ENCODE data around the gene MCC.

Gene MCC

GRCh38 chr5:113240951-113241726, 247.1 kb downstream of the MCC start:
- DNase-seq, result no peak

- no peak for DNase-seq
Observed at GRCh38 chr5:113240032-113240431, 248.2 kb downstream of the MCC start.

GRCh38 chr5:113237893-113238292, 250.4 kb downstream of the MCC start:
- no peak for DNase-seq

GRCh38 chr5:113236536-113237288, 251.5 kb downstream of the MCC start:
- no peak for DNase-seq

- no peak for DNase-seq
Observed at GRCh38 chr5:113235884-113236283, 252.4 kb downstream of the MCC start.

GRCh38 chr5:113234546-113234945, 253.7 kb downstream of the MCC start:
- no peak for DNase-seq

GRCh38 chr5:113233606-113234005, 254.6 kb downstream of the MCC start:
- no peak for DNase-seq

- DNase-seq, result no peak
Observed at GRCh38 chr5:113232667-113233066, 255.6 kb downstream of the MCC start.

GRCh38 chr5:113232221-113232620, 256.0 kb downstream of the MCC start:
- no peak for DNase-seq

GRCh38 chr5:113231653-113232000, 256.6 kb downstream of the MCC start:
- no peak for DNase-seq

GRCh38 chr5:113230711-113231652, 257.3 kb downstream of the MCC start:
- no peak for DNase-seq

- no peak for DNase-seq
Observed at GRCh38 chr5:113227798-113228197, 260.5 kb downstream of the MCC start.

- DNase-seq, result no peak
Observed at GRCh38 chr5:113226116-113226736, 262.0 kb downstream of the MCC start.

- no peak for DNase-seq
Observed at GRCh38 chr5:113225259-113225658, 263.0 kb downstream of the MCC start.

GRCh38 chr5:113224605-113225065, 263.6 kb downstream of the MCC start:
- DNase-seq, result no peak

- DNase-seq, result no peak
Observed at GRCh38 chr5:113223831-113224604, 264.2 kb downstream of the MCC start.

GRCh38 chr5:113223315-113223714, 264.9 kb downstream of the MCC start:
- no peak for DNase-seq

- DNase-seq, result no peak
Observed at GRCh38 chr5:113221294-113222176, 266.7 kb downstream of the MCC start.

- no peak for DNase-seq
Observed at GRCh38 chr5:113219695-113220094, 268.6 kb downstream of the MCC start.

GRCh38 chr5:113218906-113219517, 269.2 kb downstream of the MCC start:
- DNase-seq, result no peak

Measured in activated naive CD4-positive, alpha-beta T cell (primary cell).